Mucosa of descending colon (tissue), 3 donors: ENCODE results near the gene ESRRB. TPM values are rescaled to one million over a fixed set of nuclear protein-coding genes. Genes with fewer than 3 reads are reported as not detected.

ENCODE experiments used
- ATAC-seq: fragments of 200-7000 bp; cut with Tn5 transposase; one replicate; pipeline ENCODE4 v1.9.1; 2020; ENCODE audit warnings: mild to moderate bottlenecking, moderate library complexity
- DNase-seq, 3 donors: peaks; one replicate each; pipeline ENCODE4 v3.0.0-alpha.2; 2020
- H3K36me3 ChIP-seq: fragments of 200-600 bp; one replicate; pipeline ENCODE4 v1.8.0; 2021; ENCODE audit warnings: low read depth, mild to moderate bottlenecking
- H3K4me1 ChIP-seq: fragments of 200-600 bp; one replicate; pipeline ENCODE4 v1.8.0; 2021; ENCODE audit warnings: low read depth, mild to moderate bottlenecking
- H3K4me3 ChIP-seq: fragments of 200-600 bp; one replicate; pipeline ENCODE4 v1.8.0; 2021; ENCODE audit warnings: mild to moderate bottlenecking
- H3K9me3 ChIP-seq: fragments of 200-600 bp; one replicate; pipeline ENCODE4 v1.8.0; 2021; ENCODE audit warnings: mild to moderate bottlenecking
- CTCF ChIP-seq: fragments of 200-600 bp; IDR thresholded peaks from one replicate; pipeline ENCODE4 v1.8.0; 2022; ENCODE audit warnings: antibody characterized with exemption, mild to moderate bottlenecking
- intact Hi-C, 2 donors: fragments of 100-400 bp; cut with DNase I in 1 of 2; cut with micrococcal nuclease in 1 of 2; formaldehyde crosslinking; loops; one replicate each; pipeline versions ENCODE4 v1.11.0 to v1.11.1; 2022; cut with DNase I, micrococcal nuclease
- total RNA-seq, 3 donors: library from RNA; stranded (reverse); fragmentation: NEBNext Ultra II Directional in 2 of 3; extraction: Animal tissue kit (Norgen Biotek cat#: 25700) in 2 of 3; gene quantifications; one replicate each; pipeline versions ENCODE4 v1.2.1 to v1.2.4, GENCODE V29; 2021 to 2023
- donor health status: DM: no; HTN: no; CAD: no; lungs with moderate emphysema.
- donor health status: DM: no; HTN: no; CAD: no.
- donor health status: DM: no; HTN: yes; CAD: no.

Gene ESRRB
- total RNA-seq, 3 donors from 2014 or later = 0.14 to 0.32 TPM; not detected in 1

GRCh38 chr14:76376409-76376877 lies 506 bp downstream of the ESRRB start:
- H3K9me3 ChIP-seq = no peaks in the 10 kb centered on the region
- H3K4me3 ChIP-seq = no peak overlapping the region
- DNase-seq (no peak), ATAC-seq (no peak)
- intact Hi-C loops = no loop called here
- H3K36me3 ChIP-seq = no peaks in the 10 kb centered on the region
- H3K4me1 ChIP-seq = no peaks in the 10 kb centered on the region
- TF ChIP-seq CTCF = no peak

DNA sequence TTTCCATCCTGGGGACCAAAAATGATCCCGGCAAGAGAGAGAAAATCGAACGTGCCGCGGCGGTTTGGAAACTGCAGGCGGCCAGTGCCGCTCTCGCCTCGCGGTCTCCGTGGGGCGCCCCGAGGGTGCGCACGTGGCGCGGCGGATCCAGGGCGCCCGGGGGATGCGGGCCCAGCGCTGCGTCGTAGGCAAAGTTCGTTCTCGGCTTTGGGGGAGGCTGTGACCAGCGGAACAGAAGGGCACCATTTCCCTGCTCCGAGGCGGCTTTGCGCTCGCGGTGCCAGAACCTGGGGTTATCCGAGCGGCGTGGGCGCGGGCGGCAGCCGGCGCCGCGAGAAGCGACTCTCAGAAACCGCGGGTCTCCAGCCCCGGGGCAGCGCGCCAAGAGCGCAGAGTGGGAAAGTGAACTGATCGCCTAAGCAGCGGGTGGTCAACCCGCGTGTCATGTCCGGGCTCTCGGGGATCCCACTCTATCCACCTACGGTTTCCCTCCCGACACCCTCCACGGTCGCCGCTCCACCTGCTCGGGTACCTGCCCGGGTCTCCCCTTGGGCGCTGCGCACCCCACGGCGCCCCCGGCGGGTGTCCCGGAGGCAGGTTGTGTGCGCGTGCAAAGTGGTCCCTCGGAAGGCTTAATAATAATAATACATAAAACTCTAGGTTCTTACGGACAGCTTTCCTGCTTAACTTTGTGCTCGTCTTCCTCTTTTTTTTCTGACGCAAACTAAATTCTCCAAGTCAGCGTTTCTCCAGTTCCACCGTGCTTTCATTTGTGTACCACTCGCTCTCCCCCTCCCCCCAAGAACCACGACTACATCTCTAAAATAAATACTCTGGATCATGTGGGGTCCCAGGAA lies 1.2 kb downstream of the ESRRB start:
- no peaks in the 10 kb centered on the region for H3K36me3 ChIP-seq
- no peaks in the 10 kb centered on the region for H3K9me3 ChIP-seq
- no peaks in the 10 kb centered on the region for H3K4me1 ChIP-seq
- intact Hi-C loops = no loop called here
- no peak overlapping the region for H3K4me3 ChIP-seq
- TF ChIP-seq CTCF = no peak
- ATAC-seq = no peak
- DNase-seq = no peak

DNA sequence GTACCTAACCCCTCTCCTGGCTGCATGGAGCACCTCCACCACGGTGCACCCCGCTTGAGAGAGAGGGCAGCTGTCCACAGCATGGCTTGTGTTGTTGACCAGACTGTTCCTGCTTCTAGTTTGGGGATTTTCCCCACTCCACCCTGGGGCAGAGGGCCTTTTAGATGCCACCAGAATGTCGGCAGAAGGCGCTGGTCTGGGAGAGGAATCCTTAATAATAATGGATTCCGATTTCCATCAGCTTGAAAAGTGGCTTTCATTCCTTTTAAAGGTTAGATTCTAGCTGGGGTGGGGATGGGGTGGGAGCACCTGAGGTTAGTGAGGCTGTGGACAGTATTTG lies 1.8 kb downstream of the ESRRB start:
- no peak for TF ChIP-seq CTCF
- no peak for ATAC-seq
- H3K4me3 ChIP-seq = no peak overlapping the region
- intact Hi-C loops = no loop called here
- no peak for DNase-seq
- no peaks in the 10 kb centered on the region for H3K9me3 ChIP-seq
- no peaks in the 10 kb centered on the region for H3K36me3 ChIP-seq
- H3K4me1 ChIP-seq = no peaks in the 10 kb centered on the region

GRCh38 chr14:76380991-76381390 lies 5.1 kb downstream of the ESRRB start:
- no peak for TF ChIP-seq CTCF
- Histone ChIP-seq H3K4me1 (no peaks in the 10 kb centered on the region), H3K36me3 (no peaks in the 10 kb centered on the region), H3K4me3 (no peak overlapping the region), H3K9me3 (no peaks in the 10 kb centered on the region)
- DNase-seq (no peak), ATAC-seq (no peak)
- intact Hi-C loops = loop anchor here in 1 of 2 donors (10.0 kb wide), 1 partner anchor 326 kb away; no protein-coding TSS in a partner anchor

DNA sequence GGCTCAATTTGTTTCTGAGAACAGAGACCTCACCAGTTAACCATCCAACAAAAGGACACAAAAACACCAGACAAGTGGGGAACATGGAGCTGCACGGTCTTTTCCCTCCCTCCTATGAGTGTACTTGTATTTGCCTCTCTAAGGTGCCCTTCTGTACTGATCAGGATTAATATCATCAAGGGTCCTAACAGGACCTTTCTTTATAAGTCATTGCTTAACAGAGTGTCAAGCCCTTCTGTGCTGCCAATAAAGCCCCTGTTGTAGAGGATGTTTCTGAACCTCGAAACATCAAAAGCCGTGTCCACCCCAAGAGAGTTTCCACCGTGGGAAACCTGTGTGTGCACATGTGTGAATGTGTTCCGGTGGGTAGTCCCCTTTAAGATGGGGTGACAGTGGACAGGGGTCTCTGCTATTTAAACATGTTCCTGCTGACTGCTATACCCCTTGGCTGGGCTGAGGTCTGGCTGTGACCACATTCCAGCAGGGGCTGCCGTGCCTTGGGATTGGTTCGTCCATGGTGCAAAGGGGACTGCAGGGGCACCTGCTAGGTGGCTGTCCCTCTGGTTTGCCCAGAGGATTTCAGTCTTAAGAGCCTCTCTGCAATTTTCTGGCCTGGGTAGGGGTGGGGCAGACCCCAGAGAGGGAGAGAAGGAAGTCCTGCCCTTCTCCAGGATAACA lies 6.0 kb downstream of the ESRRB start:
- H3K9me3 ChIP-seq = no peaks in the 10 kb centered on the region
- H3K36me3 ChIP-seq = no peaks in the 10 kb centered on the region
- no peak for DNase-seq
- no peak for TF ChIP-seq CTCF
- ATAC-seq = no peak
- no peak overlapping the region for H3K4me3 ChIP-seq
- intact Hi-C loops = loop anchor here in 1 of 2 donors (10.0 kb wide), 1 partner anchor 327 kb away; no protein-coding TSS in a partner anchor
- no peaks in the 10 kb centered on the region for H3K4me1 ChIP-seq
